RPMI7951 (cell line): Measurements from ENCODE around the gene HDAC7. TPM values are rescaled to one million over a fixed set of nuclear protein-coding genes. Genes with fewer than 3 reads are reported as not detected.
"Not testable (repeated sequence)": the region's sequence is repeated elsewhere in the genome, so short reads cannot be mapped to it uniquely, and the experiment has no call there.

Experiments
- DNase-seq: peaks from one replicate; pipeline ENCODE4 v3.0.0-alpha.2; 2012; ENCODE audit warnings: low read depth
- total RNA-seq: library from RNA; depleted of rRNA; stranded (reverse); fragments of >200 nt; shearing (Covaris generic); gene quantifications from 2 replicates; pipeline ENCODE4 v1.2.3, GENCODE V29; 2014

The HDAC7 gene
- total RNA-seq, 1 experiment from 2014 or later: 13.9 TPM

DNA sequence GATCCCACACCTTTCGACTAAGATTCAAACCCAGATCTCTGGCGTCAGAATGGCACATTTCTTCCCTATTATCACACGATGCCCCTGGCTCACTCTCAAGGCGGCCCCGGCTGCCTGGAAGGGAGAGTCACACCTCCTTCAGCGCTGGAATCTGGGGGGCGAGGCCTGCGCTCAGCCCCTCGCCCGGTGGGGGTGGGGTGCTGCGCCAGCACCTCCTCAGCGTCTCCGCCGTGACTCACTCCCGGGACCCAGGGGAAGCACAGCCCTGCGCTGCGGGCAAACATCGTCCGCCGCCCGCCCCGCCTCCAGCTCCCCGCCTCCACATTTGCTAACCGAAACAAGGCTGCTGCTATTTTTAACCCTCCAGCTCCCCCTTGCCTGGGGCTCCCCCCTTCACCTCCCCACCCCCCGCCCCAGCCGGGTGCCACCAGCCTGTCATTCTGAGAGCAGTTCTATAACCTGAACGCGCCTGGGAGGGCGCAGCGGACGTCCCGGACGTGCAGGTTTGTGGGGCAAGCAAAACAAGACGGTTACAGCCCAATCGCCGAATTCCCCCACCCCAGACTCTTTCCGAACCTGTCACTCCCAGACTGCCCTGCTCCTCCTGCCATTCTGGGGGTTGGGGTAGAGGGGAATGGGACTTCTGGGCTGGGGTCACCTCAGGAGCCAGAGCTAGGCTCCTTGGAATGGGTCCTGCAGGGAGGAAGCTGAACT is 6.7 kb downstream of the HDAC7 start:
- peak; percentile 86 for DNase-seq

DNA sequence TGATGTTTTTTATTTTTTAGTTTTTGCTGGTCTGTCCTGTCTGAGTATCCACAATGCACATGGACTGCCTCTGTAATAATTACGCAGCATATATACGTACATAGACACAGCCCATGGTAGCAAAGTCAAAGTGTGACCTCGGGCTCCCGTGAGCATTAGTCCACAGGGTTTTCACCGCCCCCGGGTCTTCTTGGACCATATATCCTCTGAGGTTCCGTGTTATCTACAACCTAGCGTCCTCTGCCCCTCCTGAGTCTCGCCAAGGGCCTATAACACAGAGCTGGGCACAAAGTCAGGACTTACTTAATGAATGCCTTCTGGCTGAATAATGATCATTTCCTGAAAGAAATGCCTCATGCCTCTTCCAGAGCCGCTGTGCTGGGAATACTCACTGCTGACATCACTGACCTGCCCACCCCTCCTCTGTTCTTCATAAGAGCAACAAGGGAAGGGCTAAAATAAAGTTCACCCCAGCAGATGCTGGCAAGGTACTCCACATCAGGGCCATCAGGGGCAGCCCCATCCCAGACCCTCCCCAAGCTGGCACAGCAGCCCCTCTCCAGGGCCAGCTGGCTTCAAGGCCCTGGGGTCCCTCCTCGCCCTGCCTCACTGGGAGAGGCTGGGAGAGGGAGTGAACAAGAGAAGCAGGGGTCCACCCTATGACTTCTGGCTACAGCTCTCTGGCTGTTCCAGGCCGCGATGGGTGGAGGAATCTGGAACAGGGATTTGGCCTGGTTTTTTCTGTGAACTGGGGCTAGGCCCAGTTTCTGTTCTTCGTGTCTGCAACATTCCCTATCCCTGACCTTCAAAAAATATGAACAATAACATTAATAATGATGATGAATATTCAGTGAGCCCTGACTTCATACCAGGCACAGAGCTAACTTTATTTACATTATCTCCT is 7.9 kb downstream of the HDAC7 start:
- no peak for DNase-seq

DNA sequence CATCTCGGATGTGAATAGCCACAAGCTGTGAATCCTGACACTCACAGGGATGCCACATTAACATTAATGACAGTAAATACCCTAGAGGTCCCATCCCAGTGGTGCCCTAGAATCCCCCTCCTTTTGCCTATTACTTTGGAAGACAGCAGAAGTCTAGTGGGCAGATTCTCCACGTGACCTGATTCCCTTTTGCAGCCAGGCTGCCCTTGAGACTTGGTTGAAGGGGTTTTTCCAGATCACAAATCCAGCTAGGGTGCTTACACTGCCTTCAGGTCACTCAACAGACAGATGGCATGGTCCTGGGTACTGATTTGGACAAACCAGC is 8.7 kb downstream of the HDAC7 start:
- no peak for DNase-seq

DNA sequence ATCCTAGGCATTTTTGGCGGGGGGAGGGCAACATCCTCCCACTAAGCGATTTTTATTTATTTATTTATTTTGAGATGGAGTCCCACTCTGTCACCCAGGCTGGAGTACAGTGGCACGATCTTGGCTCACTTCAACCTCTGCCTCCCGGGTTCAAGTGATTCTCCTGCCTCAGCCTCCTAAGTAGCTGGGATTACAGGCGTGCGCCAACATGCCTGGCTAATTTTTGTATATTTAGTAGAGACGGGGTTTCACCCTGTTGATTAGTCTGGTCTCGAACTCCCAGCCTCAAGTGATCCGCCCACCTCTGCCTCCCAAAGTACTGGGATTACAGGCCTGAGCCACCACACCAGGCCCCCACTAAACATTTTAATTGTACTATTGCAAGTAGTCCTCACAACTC is 10.2 kb downstream of the HDAC7 start:
- DNase-seq: not testable (repeated sequence)

DNA sequence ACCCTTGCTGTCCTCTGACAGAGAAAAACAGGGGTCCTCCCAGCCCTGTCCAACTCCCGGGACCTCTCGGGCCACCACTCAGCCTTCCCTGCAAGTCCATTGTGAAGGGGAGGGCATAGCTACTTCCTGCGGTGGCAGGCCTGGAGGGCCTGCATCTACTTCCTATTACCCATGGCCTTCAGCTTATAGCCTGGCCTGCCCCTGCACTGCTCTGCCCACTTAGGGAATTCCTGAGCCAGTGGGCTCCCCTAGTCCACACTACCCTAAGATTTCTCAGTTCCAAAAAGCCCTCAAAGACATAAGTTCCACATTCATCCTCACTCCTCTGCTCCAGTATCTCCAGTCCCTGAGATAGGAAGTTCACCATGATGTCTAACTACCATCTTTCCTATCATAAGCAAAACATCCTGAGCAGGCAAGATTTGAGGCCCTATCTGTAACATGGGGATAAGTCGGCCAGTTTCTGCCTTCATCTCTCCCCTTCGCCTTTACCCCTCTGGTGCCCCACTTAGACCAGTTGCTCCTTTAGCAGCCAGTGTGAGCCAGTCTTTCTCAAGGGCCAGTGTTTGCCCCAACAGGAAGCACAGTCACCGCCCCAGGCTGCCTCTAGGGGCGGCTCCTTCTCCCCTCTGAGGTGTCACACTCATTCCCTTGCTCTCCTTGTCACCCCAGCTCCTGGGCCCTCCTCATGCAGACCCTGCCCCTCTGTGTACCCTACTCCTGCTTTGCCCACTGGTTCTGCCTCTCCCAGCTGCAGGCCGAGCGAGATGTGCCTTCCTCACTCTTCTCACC is 10.9 kb downstream of the HDAC7 start:
- peak; percentile 38 for DNase-seq

DNA sequence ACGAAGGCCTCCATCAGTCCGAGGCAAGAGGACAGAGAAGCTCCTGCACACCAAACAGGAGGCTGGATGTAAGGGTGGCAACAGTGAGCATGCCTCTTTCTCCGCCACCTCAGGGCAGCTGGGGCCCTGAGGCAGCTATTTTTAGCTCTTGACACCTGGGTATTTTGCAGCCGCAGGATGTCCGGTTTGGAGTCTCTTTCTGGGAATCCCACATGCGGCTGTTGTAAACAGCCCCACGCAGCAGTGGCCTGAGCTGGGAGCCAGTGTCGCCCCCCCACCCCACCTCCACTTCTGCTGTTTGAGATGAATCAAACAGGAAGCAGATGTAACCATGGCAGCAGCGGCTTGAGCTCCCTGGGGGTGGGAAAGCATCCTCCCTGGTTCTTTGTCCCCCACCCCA is 11.7 kb downstream of the HDAC7 start:
- peak; percentile 72 for DNase-seq

DNA sequence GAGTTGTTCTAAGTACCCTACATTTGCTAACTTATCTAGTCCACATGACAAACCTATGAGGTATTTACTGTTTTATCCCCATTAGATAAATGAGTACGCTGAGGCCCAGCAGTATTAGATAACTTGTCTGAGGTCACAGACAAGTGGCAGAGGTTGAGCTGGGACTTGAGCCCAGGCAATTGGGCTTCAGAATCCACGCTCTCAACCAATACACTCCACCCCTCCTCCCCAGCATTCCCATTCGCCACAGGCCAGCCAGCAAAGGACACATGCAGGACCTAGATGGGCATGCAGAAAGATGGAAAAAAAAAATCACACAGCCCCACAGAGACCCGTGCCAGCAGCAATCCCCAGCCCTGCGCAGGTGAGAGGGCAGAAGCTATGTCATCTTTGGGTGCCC is 12.4 kb downstream of the HDAC7 start:
- DNase-seq: no peak

DNA sequence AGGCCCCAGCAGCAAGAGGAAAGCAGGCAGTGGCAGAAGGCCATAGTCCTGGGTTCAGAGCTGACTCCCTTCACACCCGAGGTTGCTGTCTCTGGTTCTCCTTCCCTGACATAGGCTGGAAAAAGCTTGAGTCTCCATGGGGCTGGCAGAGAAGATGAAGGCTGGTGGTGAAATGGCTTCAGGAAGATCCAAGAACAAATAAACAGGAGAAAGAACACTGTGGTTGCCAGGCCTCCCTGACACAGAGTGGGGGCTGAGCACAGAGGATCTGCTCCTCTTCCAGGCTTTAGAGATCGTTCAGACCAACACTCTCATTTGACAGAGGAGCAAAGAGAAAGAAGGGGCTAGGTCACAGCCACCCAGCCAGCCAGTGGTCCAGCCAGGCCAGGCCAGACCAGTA is 14.3 kb downstream of the HDAC7 start:
- DNase-seq: no peak

DNA sequence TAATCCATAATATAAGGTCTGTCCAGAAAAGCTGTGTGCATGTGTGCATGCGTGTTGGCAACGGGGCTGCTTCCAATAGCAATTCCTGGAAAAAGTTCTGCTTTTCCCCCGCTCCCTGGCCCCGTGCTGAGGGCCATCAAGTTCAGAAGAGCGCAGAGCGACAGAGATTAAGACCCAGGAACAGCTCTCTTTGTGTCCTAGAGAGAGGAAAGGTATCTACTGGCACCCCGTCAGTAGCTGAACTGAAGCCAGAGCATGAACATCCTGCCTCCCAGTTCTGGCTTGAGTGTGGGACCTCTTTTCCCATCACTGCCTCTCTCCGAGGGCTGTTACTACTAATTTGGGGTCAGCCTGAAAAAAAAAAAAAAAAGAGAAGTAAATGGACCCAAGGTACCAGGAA is 15.5 kb downstream of the HDAC7 start:
- DNase-seq: no peak

DNA sequence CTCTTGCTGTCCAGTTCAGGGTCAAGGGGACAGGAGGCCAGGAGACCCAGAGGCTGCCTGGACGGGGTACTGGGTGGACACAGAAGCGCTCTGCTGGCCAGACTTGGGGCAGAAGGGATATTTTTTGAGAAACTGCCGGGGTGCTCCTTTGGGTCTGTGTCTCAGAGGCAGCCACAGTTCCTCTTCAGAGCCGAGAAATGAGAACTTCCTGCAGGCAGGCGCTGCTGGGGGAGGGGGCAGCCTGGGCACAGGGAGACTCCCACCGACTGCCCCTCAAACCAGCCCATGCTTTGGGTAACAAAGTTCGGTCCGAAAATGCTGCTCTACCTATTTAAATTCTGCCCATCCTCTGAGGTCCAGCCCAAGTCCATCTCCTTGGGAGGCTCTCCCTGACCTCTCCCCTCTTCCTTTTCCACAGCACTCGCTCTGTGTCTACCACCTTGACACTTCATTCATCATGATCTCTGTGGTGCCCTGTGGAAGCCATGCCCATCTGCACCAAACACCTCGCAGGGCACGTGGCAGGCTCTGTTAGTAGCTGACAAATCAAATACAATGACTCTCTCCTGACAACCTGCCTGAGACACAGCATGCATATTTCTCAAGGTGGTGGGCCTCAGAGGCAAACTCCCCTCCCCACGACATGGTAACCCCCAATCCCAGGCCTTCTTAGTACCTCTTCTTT is 16.4 kb downstream of the HDAC7 start:
- no peak for DNase-seq

DNA sequence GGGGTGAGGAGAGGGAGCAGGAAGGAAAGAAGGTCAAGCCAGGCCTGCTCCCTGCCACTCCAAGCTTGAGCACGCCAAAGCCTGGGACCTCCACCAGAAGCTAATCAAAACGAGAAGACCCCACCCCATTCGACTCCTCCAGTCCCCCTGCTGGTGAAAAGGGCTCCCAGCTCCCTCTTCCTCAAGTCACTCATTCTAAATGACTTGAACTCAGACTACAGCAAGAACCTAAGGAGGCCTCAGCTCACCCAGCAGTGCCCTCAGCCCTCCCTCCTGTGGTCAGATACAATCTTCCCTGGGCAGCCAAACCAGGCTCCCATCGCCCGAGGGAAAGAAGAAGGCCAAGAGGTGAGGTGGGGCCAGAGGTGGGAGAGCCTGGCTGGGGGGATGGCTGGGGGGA is 17.4 kb downstream of the HDAC7 start:
- DNase-seq: peak; percentile 50

DNA sequence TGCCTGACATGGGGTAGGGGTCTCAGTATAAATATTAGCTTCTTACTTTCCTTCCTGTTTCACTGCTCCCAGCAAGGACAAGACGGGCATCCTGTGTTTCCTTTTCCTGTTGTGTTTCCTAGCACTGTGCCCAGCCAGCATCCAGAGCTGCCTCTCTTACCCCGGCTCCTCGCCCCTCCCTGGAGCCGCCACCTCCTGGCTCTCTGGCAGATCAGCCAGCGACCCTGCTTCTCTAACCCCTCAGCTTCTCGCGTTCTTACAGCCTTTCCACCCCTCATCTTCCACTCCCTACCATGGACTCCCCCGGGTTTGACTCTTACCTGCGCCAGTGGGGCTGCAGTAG is 17.8 kb downstream of the HDAC7 start:
- no peak for DNase-seq

DNA sequence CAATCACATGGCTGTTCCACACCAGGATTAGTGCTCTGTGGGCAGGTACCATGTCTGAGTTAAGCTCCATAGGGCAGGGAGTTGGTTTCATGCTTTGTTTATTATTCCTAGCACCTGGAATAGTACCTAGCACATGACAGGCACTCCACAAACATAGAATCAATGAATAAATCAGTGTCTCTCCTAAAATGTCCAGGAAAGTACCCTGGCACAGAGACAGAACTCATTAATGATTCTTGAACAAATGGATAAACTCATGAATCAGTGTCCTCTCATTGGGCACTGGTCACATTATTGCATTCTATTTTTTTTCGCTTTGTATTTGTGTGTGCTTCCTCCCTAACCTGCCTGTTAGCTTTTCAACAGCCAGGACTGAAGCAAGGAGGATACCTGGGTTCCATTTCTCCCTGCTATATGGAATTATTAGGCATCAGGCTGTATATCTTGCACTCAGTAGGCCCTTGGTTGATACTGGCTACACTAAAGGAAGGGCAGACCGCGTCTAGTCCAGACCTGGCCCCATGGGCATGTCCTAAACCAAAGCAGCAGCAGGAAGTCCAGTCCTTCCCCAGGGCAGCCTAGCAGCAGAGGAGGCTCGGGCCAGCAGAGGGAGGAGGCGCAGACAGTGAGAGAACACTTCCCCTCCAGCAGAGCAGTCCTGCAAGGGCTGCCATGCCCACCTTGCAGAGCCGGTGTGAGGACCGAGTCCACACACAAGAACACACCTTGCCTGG is 18.4 kb downstream of the HDAC7 start:
- DNase-seq: no peak

DNA sequence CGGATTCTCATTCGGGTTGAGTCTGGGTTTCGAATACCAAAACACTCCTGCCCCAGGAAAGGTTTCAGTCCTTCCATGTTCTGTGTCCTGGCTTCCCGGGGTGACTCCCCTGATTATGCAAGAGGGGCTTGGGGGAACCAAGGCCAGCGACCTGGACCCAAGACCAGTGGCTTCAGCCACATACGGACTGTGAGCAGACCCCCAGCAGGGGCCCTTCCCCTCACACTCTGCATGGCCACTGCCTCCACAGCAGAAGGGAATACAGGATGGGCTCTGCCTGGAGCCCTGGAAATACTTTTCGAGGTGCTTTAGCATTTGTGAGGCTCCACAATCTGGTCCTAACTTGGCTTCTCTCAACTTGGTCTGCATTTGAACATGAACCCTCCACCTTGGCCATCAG is 19.1 kb downstream of the HDAC7 start:
- DNase-seq: no peak

DNA sequence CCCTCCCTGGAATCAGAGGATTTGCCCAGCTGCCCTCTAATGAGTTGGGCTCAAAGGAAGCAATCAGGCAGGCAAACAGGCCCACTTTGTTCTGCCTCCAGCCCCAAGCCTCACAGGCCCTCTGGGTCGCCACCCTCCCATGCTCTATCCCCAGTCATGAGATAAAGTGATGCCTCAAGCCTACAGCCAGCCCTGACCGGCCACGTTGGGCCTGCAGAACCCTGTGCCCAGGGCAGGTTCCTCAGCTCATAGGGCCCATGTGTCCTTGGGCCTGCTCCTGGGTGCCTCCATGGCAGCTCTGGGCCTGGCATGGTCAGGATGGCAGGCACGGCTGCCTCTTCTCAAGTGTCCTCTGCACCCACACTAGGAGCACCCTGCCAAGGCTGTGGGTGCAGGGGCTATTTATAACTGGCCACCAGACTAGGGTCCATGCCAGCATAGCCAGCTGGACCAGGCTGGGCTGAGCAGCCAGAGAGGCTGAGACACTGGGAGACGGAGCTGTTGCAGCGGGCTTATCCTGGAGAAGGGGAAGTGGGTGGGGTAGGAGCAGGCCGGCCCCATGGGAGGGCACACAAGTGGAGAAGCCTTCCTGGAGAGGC is 20.2 kb downstream of the HDAC7 start:
- DNase-seq: no peak

DNA sequence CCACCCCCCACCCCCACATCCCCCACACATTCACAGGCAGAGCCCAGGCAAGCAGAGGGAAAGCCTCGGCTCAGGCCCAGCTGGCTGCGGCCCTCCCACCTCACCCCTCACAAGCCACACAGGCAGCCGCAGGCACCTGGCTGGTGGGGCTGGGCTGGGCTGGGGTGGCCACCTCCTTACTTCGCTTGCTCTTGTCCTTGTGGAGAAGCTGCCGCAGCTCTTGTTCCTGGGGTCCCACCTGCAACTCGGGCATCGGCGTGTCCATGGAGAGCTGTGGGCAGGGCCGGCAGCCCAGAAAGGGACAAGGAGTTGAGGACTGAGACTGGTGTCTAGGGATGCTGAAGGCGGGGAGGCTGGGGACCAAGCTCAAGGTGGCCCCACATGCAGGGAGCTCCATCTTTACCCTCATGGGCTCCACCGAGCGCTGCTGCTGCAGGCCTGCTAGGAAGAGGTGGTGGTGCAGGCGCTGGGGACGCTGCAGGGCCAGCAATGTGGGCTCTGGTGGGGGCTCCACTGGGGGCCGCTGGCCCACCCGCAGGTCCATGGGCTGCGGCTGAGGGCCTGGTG is 21.2 kb downstream of the HDAC7 start:
- no peak for DNase-seq

DNA sequence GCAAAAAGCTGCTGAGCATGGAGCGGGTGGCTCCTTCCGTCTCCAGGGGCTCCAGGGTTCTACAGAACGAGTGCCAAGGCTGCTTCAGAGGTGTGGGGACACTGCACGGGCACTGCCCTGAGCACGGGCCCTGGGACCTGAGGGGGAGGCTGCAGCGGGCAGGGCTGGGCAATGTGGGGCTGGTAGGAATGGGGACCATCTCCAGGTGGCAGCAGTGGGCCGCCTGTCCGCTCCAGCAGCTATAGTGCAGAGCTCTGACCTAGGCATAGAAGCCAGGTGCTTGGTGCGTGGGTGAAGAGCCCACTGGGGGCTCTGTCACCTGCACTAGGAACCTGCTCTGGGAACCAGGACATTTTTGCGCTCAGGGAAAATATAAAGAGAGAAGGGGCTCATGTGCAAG is 22.3 kb downstream of the HDAC7 start:
- DNase-seq: no peak

DNA sequence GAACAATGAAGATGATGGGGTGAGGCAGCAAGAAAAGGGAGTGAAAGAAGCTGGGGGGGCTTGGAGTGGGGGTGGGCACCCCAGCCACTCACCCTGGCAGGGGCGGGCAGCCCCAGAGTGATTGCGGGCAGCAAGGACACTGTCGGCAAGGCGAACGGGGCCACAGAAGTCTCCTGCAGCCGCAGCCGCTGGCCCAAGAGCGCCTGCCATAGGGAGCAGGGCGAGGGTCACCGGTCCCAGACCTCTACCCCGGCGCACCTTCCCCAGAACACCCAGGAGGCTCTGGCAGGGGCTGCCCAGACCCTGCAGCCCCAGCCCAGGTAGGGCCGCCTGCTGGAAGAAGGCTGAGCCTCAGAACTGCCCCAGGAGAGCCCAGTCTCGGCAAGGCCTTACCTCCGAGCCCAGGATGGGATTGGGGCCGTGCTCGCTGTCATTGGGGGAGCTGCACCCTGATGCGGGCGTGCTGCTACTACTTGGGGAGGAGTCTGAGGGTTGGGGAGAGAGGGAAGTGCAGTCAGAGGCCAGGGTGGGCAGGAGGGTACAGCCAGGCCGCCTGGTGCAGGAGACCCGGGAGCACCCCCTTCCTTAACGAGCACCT is 23.8 kb downstream of the HDAC7 start:
- DNase-seq: no peak

DNA sequence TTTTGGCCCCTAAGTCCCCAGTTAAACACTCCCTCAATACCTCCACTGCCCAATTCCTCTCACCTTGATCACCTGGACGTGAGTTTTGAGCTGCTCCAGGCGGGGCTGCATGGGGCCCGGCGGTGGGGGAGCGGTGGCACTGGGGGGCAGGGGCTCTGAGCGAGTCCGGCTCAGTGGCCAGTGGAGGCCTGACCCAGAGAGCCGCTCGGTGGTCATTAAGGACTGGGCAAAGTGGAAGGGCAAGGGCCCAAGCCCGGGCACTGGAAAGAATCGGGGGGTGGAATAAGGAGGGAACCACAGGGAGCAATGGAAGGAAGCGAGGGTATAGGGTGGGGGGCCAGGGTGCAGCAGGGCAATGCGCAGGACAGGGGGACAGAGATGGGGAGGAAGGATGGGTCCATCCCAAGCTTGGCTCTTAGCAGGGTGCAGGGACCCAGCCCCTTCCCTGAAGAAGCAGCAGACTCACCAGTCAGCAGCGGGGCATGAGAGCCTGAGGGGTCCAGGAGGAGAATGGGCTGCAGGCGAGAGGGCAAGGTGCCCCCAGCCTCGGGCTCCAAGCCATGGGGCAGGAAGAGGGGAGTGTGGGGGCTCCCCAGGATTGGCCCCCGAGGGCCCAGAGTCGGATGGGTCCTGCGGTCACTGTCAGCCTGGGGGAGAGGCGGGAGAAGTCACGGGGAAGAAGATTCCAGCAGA is 24.4 kb downstream of the HDAC7 start:
- no peak for DNase-seq

DNA sequence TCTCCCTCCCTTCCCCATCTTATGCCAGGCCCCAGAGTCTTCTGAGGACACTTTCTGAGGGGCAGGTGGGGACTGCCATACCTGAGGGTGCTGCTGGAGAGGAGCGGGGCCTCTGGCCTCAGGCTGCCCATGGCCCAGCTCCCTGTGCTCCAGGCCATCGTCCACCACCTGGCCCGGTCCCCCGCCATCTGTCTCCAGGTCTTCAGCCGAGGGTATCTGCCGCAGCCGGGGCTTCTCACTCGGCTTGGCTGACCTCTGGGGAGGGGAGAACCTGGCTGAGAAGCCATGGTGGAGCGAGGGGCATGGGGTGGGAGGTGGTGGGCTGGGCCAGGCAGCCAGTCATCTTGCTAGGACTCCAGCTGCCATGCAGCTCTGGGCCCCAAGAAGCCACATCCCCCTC is 25.0 kb downstream of the HDAC7 start:
- DNase-seq: no peak
